COLO668 (cell line): Measurements from ENCODE around the gene CDK18.

Experiments used
- DNase-seq: peaks from one replicate; lab custom pipeline; 2025; ENCODE audit not compliant: unreplicated experiment; lab: John Stamatoyannopoulos, UW

The CDK18 gene

GRCh38 chr1:205521686-205522085, 17.2 kb downstream of the CDK18 start:
- DNase-seq, result no peak

DNA sequence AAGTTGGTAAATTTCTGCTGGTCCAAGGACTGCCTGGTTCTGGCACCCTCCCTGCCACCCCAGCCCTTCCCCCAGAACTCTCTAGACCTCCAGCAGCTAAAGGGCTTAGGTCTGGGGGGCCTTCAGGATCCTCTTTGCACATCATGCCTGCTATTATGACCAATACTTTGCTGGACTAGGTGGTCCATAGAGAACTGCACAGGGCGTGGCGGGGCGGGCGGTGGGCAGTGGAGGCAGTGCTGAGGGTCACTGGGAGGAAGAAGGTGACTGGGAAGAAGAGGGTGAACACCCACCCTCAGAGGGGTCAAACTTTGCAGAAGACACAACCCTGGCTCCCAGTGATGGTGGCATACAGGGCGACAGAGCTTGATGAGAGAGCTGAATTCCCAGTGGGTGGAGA, 18.2 kb downstream of the CDK18 start:
- DNase-seq, result no peak

DNA sequence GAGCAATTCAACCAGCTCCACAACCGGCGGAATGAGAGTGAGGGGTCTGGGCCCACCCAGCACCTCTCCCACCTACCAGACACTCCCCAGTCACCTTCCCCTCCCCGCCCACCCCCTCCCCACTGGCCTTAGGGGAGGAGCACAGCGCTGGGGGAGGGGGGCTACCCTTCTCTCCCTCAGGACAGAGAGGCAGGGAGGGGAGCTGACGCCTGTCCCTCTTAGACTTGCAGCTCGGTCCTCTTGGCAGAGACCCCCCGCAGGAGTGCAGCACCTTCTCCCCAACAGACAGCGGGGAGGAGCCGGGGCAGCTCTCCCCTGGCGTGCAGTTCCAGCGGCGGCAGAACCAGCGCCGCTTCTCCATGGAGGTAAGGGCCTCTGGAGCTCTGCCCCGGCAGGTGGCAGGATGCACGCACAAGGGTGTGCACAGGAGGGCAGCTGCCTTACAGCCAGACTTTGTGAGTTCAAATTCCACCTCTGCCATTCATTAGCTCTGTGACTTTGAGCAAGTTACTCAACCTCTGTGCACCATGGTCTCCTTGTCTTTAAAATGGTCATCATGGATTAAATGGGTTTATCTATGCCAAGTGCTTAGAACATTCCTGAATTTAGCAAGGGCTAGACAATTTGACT, 18.9 kb downstream of the CDK18 start:
- no peak for DNase-seq

DNA sequence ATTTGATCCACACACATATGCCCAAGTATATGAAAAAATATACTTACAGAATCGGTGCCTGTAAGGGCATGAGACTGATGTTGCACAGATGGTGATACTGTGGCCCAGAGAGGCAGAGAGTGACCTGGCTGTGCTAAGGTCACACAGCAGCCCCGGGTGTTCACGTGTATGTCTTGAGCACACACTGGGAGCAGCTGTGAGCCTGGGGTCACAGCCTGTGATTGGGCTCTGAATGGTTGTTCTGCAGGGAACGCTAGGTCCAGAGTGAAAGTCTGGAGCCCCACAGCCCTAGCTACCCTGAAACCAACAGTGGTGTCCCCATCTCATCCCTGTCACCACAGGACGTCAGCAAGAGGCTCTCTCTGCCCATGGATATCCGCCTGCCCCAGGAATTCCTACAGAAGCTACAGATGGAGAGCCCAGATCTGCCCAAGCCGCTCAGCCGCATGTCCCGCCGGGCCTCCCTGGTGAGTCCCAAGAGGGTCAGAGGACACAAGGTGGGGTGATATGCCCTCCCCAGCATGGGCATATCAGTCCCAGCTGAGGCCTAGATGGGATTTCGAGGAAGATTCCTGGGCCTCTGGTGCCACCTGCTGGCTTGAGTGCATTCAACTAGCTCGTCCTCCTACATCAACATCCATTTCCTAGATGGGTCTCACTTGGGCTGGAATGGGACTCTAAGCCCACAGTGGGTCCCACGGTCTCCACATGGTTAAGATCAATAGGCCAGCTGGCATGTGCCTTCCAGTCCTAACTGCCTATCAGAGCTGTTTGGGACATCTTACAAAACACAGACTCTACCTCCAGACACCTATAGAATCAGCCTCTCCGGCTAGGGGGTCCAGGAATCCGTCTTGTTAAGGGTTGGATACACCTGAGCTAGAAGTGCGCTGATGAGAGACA, 19.7 kb downstream of the CDK18 start:
- peak; percentile 85 for DNase-seq

- no peak for DNase-seq
Observed at GRCh38 chr1:205524794-205525101, 20.3 kb downstream of the CDK18 start.

- no peak for DNase-seq
Observed at GRCh38 chr1:205525495-205526285, 21.2 kb downstream of the CDK18 start.

DNA sequence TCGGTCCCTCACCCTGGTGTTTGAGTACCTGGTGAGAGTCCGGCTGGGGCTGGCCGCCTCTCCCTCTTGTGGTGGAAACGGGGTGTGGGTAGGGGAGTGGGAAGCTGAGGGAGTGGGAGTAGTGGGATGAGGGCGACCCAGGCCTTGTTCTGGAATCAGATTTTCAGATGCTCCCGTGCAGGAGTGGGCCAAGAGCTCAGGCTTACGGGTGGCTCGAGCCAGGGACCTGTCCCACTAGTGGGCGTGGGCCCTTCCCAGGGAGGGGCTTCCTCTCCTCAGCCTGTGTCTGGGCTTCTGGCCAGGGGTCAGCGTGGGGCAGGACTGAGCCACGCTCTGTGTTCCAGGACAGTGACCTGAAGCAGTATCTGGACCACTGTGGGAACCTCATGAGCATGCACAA, 22.0 kb downstream of the CDK18 start:
- no peak for DNase-seq

DNA sequence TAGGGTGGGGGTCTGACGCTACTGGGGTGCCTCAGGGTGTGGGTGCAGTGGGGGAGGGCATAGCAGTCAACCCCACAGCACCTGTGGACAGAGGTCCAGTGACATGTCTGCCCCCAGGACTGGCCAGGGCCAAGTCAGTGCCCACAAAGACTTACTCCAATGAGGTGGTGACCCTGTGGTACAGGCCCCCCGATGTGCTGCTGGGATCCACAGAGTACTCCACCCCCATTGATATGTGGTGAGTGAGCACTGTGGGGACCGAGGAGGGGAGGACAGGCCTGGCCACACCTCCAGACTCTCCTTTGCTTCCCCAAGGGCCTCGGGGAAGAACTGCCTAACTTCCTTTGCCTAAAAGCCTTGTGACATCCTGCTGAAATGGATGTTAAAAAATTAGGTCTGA, 23.5 kb downstream of the CDK18 start:
- no peak for DNase-seq

DNA sequence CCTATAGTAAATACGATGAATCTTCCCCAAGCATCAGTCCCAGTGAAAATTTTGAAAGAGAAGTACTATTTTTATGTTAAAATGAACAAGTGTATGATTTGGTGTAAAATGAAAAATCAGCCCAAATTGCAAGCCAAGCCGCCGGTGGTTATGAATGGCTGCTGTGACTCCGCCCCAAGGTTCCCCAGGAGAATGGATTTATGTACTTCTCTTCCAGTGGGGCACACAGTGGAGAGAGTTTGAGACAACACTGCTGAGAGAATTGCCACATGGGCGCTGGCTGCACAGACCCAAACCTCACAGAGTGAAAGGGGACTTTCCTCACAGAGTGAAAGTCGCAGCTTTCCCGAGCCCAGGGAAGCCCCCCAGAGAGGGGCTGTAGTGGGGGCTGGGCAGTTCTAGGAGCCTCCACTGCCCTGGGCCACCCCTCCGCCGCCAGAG, 24.0 kb downstream of the CDK18 start:
- DNase-seq, result no peak

DNA sequence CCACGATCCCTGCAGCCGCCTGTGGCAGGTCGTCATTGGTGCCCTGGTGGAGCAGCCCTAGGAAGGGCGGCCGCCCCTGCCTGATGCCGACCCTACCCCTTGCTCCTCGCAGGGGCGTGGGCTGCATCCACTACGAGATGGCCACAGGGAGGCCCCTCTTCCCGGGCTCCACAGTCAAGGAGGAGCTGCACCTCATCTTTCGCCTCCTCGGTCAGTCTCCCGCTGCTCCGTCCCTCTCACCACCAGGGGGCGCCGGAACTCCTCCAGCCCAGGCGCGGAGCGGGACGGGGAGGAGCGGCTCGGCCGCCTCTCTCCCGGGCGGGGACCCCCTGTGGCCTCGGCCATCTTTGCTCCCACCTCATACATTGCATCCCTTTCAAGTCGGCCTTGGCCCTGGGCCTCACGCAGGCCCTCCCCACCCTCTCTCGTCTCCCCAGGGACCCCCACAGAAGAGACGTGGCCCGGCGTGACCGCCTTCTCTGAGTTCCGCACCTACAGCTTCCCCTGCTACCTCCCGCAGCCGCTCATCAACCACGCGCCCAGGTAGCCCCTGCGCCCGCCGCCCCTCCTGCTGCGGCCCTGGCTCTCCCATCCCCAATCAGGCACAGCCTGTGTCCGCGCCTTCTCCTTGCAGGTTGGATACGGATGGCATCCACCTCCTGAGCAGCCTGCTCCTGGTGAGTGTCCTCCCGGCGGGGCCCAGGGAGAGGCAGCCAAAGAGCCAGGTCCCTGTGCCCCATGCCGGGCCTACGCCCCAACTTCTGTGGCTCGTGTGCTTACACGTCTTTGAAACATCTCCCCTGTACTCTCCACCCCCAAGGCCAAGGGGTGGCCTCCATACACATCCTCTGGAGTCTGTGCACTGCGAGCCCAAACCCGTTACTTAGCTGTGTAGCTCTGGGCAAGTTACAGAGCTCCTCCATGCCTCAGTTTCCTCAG, 24.7 kb downstream of the CDK18 start:
- DNase-seq, result peak; percentile 83

DNA sequence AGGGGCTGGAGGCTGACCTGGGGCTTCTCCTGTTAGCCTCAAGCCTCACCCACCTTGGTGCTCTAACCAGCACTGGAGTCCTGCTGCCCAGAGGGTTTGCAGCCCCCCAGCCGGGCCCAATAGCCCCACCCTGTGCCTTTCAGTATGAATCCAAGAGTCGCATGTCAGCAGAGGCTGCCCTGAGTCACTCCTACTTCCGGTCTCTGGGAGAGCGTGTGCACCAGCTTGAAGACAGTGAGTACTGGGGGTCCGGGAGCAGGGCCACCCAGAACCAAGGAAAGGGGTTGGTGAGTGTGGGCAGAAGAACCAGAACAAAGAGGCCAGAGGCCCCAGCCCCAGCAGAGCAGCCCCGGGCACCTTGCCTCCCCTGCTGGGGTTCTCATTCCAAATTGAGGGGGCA, 25.6 kb downstream of the CDK18 start:
- no peak for DNase-seq

DNA sequence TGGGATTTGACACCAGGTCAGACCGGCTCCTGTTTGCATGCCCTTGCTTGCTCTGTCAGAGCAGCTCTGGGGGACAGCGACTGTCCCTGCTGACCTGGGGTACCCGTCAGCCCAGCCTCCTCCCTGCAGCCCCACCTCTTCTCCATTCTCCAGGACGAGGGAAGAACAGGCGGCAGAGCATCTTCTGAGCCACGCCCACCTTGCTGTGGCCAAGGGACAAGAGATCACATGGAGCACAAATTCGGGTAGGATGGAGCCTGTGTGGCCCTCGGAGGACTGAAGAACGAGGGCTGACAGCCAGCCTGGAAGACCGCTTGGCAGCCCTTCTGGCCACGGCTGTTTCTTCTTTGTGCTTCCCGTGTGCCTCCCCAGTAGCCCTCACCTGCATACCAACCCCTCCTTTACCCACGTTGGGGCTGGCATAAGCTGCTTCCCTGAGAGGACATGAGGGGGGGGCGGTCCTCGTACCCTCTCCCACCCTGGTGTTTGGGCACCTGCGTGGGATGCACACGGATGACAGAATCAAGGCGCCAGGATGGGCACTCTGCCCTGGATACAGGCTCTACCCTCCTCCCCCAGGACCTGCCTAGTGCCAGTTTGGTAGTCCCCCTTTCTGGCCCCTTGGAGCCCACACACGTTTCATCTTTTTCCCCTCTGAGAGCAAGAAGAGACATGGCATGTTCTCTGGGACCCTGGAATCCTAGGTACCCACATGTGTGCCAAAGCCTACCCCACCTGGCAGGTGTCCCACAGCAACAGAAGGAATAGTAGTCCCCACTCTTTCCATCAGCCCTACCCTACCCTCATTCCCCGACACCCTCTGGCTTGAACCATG, 26.9 kb downstream of the CDK18 start:
- no peak for DNase-seq

DNA sequence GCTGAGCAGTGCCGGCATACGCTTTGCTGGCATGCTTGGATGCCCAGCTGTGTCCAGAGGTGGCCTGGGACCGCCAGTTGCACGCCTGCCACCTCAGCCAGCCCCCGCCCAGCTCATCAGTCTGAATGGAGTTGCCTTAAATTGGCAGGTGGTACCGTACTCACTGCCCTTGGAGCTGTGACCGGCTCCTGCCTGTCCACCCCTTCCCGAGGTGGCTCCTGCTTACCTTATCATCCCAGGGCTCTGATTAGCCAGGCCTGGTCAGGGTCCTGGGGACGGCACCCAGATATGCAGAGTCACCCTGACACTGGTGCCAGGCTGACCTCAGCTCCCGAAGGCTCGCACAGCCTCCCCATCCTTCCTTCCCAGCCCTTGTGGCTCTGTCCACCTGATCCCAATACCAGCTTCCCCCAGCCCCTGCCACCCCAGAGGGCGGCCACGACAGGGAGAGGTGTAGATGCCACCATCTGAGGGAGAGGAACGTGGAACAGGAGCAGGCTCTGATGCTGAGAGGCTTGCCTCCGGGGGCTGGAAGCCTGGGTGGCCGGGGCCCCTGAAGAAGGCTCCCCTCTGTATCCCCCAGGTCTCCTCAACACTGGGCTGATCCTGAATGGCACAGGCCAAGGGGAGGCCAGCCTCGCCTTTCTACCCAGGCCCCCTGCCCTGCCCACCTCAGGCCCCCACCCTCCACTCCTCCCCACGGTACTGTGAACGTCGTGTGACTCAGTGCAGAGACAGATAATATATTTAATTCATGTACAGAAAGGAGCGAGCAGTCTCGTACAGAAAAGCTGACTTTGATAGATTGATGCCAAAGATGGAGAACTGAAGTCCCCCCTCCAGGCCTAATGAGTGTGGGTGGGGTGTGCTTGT, 27.8 kb downstream of the CDK18 start:
- DNase-seq, result no peak

DNA sequence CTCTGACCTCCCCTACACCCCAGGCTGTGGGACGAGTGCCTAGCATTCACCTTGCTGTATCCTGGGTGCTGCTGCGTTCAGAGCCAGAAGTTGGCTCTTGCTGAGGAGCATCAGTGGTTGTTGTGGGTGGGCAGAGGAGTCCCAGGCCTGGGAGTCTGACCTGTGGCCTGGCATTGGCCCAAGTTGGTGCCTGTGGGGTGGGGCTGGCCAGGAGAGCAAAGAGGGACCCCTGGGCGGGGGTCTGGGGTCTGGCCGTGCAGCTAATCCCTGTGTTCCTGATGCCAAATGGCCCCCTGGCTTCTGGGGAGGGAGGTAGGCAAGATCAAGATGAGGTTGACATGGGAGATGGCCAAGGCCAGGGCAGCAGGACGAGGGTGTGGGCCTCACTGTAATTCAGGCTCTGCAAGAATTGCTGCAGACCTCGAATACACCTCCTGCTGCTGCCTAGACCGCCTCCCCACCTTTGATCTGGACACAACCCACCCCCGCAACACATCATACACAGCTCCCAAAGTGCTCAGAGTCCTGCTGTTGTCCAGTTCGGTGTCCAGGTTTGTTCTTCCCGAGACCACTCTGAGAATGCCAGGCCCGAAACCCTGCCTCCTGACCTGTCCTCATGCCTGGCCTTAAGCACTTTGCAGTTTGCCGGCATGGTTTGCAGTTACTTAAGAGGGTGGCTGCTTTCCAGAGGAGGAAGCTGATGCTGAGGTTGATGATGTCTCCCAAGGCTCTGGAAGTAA, 28.7 kb downstream of the CDK18 start:
- no peak for DNase-seq

DNA sequence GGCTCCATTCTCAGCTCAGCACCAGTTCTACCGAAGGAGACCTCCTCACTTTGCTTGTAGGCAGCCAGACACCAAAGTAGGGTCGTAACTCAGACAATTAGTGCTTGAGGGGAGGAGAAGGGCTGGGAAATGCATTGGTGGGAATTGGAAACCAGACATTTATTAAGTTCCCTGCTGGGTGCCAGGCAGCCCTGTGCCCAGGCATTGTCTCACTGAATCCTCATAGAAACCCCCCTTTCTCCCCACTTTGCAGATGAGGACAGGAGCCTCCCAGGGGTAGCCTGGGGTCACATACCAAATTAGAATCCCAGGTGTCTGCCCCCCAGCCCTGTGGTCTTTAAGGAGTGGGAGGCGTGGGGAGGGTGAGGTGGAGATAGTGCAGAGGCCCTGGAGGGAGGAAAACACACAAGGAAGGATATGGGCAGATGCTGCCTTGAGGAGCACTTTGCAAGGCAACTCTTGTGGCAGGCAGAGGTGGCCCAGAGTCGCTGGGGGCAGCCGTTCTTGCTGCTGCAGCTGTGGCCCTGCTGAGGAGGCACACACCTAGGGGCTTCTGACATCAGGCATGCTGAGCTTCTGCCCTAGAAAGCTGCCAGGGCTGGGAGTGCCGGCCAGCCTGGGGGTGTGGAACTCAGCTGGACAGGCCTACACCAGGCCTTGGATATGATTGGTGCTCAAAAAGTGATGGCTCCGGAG, 29.4 kb downstream of the CDK18 start:
- no peak for DNase-seq

DNA sequence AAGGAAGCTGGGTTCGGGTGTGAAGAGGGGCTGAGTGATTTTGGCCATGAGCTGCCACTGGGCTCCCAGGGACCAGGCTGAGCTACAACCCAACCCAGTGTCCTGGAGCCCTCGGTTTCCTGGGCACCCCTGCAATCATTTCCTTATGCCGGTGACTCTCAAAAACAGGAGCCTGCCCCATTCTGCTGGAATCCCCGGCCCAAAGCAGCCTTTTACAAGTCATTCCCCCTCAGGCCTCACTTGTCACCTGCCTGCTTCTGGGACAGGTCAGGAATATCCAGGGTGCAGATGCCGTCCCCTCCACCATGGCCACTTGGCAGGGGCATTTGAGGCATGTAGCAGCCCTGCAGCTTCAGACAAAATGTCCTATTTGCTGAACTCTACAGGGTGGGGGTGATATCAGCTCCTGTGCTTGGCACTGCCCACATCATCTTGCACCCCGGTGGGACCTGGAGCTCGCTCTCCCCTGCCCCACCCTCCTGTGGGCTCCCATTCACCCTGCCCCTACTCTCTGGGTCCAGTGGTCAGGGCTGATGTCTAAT, 30.0 kb downstream of the CDK18 start:
- DNase-seq, result no peak

DNA sequence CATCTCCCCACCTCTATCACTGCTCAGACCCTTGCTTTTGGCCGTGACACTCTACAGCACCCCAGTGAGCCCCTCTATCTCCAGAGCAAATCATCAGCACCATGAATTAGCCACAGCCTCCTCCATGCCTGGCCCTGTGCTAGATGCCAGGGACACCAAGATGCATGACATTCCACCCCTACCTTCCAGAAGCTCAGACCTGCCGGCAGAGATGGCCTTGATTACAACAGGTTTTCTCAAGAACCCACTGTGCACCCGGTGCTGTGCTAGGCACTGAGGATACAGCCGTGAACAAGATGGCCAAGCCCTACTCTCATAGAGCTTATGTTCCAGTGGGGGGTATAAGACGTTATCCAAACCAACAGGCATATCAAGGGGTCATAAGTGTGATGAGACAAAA, 30.6 kb downstream of the CDK18 start:
- DNase-seq, result no peak
